HG03196 (cell line): ENCODE data around the gene KCNJ13.
"Not testable (repeated sequence)": the region's sequence is repeated elsewhere in the genome, so short reads cannot be mapped to it uniquely, and the experiment has no call there.

Source experiments
- ATAC-seq: cut with Tn5 transposase; IDR thresholded peaks from one replicate; pipeline ENCODE4 v1.9.1; 2021; ENCODE audit not compliant: unreplicated experiment

KCNJ13 gene

DNA sequence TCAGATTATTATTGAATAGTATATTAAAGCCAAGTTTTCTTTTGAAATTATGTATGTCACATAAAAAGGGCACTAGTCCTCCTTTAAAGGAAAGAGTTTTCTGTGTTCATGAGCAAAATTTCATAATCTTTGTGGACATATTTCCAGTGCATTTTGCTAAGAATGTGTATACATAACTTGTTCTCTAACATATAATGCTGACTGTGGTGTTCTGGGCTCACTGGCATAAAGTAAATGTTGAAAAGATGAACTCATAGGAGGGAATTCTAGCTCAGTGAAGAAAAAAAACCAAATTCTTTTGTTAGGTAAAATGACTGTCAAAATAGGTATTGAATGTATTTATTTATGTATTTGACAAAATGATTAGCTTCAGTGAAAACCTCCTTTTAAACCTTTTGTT, 6.2 kb downstream of the KCNJ13 start:
- no peak for ATAC-seq

DNA sequence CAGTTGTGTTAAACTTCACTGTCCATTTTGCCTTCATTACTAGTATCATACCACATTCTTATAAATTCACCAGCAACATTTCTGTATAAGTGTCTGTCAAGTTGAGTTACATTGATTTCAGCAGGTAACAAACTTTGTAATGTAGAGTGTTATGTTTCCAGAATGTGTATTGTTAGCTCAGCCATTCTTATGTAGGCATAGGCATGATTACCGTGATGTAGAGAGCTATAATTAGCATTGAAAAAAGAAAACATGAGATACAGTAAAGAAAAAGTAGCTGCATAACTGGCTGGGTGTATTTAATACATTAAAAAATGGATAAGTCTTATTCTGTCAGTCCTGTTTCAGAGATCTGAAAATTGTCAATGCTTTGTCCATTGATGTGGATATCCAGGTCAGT, 8.5 kb downstream of the KCNJ13 start:
- ATAC-seq, result no peak

DNA sequence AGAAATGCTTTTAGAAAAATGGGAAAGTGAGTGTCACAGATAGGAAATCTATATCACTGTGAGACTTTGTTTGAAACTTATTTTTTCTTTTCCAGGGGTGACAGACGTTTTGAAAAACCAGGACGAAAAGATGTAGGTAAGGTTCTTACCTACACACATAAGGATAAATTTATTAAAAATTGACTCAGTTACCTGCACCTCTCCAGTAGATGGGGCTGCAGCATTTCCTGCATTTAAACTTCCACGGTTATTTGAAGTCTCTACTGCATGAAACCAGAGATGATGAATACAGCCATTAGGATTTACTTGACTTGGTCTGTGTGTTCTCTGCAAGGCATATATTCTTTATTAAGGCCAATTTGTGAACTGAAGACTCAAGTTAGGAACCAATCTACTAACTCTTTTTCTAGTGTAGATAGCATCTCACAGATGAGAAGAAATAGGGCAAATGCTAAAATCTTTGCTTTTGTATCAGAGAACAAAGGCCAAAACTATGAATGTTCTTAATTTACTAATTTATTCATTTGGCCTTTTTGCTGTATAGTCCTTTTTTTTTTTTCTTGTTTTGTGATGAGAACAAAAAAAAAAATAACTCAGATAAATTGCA, 15.0 kb downstream of the KCNJ13 start:
- peak; percentile 54 for ATAC-seq

DNA sequence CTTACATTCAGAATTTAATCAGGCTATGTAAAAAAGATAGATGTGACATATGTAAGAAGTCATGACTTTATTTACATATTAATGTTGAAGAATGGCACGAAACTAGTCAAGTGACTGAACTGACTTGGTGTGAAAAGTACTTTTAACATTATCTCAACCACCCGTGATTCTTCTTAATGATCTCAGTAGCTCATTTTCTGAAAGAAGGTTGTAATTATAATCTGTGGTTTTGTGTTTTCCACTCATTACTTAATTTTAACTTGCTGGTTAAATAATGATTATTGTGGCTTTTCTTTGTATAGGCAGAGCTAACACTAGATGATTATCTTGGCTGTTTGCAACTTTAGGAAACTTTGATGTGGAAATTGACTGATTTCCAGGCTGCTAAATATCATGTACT, 18.5 kb downstream of the KCNJ13 start:
- ATAC-seq, result no peak

DNA sequence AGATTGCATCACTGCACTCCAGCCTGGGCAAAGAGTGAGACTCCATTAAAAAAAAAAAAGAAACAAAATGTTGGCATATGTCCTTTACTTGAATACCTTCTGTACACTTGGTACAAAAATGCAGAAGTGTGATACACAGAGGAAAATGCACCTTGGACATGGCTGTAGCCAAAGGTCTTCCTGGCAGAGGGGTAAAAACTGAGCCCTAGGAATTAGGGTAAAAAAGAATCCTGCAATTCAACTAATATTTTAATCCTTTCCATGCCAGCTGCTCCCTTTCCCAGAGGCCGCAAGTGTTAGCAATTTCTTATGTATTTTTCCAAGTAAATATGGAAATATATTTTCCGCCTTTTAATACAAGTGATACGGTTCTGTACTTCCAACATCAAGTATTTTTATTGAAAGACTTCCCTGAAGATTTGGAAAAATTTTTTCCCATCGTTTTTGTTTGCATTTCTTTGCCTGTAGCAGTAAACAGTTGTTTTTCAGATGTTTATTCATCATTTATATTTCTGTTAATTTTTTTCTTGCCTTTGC, 26.2 kb downstream of the KCNJ13 start:
- ATAC-seq, result no peak

DNA sequence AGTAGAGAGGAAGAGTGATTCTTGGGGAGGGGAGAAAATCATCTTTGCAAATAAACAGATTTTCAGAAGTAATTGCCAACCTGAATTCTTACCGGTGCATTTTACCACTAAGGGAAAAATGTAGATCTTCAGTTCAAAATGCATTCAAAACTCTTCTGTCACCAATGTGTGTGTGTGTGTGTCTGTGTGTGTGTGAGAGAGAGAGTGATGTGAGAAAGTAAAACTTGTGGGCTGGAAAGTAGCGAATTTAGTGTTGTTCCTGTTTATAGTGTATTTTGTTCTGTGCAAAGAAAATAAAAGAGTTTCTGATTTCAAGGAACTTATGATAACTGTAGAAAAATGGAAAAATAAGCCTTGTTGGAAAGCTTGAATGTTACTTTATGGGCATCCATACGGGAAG, 27.0 kb downstream of the KCNJ13 start:
- ATAC-seq, result no peak

DNA sequence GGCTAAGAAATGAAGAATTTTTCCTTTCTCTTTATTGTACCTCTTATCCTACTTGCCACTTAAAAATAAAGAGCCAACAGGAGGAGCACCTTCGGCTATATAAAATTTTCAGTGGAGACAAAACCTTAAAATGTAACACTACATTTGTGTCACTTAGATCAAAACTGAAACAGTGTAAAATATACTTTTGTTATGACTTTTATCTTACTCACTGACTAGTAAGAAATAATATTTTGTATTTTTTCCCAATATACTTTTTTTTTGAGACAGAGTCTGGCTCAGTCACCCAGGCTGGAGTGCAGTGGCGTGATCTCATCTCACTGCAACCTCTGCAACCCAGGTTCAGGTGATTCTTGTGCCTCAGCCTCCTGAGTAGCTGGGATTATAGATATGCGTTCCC, 28.3 kb downstream of the KCNJ13 start:
- ATAC-seq, result no peak

DNA sequence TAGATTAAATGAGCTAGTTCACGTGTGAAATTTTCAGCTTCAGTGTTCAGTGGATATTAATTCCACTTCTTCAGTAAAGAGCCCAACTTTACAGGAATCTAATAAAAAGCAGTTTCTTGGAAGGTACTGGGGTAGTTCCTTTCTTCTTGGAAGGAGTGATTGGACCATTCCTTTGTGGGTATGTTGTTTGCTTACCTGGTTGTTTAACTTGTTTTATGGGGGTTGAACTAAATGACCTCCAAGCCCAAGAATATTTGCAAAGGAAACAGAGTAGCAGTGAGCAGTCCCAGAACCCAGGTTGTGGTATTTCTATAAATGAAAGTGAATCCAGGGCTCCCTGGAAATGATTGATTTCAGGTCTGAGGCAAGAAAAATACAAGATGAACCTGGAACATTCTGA, 31.4 kb downstream of the KCNJ13 start:
- ATAC-seq, result no peak

DNA sequence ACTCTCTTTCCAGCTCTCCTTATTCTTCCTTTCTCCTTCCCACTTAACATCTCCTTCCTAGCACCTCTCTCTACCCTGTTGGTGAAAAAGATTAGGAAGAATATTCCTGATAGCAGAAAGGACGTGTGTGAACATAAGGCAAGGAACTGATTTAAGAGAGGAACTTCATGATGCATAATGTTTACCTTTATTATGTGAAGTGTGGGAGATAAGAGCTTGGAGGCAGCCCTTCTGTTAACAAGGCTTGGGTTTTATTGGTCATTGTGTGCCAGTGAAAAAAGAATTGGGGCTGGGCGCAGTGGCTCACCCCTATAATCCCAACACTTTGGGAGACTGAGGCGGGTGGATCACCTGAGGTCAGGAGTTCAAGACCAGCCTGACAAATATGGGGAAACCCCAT, 34.4 kb downstream of the KCNJ13 start:
- ATAC-seq, result no peak

DNA sequence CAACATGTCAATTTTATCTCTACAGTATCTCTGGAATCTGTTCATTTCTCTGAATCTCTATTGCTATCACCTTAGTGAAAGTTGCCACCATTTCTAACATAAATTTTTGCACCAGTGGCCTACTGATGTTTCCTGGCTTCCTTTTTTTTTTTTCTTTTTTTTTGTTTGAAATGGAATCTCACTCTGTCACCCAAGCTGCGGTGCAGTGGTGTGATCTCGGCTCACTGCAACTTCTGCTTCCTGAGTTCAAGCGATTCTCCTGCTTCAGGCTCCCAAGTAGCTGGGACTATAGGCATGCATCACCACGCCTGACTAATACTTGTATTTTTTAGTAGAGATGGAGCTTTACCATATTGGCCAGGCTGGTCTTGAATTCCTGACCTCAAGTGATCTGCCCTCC, 35.1 kb downstream of the KCNJ13 start:
- ATAC-seq, result no peak

DNA sequence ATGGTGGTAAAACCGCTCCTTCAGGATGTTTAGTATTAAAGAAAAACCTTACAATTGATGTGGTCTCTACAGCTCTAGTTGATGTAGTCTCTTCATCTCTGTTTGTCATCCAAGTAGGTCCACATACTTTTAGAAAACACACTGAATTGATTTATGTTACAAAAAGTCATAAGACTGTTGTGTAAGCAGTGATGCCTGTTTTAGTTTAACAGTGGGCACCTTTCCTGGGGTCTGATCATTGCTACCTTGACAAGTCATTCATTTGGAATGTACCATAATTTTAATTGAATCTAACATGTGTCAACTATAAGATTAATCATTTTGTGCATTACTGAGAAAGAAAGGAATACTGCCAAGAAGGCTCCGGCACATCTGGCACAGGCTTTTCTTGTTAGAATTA, 44.9 kb downstream of the KCNJ13 start:
- ATAC-seq, result no peak

DNA sequence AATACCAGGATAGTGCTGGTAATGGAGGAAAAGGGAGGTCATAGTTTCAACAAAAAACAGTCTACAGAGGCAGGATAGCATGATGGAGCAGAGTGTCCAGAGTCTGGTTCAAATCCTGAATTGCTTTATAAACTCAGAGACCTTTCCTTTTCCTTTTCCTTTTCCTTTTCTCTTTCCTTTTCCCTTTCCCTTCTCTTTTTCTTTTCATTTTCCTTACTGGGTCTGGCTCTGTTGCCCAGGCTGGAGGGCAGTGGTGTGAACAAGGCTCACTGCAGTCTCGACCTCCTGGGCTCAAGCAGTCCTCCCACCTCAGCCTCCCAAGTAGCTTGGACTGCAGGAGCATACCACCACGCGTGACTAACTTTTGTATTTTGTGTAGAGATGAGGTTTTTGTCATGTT, 47.6 kb downstream of the KCNJ13 start:
- ATAC-seq, result no peak

DNA sequence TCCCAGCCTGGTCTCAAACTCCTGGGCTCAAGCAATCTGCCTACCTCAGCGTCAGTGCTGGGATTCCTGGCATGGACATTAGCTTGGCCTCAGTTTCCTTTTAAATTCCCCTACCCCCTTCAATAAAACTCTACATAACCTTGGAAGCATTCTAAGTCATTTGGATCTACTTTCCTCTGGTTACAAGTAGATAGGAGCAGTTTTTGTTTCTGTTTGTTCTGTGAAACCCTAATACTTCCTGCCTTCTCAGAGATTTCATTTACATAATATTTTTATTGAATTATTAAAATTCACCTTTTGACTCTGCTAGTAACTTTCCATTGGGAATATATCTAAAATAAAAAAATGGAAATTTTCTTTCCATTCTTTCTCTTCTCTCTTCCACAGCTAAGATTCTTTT, 53.3 kb downstream of the KCNJ13 start:
- ATAC-seq, result no peak

DNA sequence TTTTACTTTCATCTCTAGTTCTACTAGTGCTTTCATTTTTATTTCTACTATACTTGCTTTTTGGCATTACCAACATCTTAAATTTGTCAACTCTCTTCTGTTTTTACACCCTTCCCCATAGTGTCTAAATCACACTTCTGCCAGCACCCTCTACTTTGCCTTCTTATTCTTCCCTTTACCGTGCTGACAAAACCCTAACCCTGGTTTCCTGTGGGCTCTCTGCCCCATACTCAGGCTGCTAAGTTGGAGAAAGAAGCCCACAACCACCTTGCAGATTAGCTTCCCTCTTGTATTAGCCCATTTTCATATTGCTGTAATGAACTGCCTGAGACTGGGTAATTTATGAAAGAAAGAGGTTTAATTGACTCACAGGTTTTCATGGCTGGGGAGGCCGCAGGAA, 54.5 kb downstream of the KCNJ13 start:
- no peak for ATAC-seq

DNA sequence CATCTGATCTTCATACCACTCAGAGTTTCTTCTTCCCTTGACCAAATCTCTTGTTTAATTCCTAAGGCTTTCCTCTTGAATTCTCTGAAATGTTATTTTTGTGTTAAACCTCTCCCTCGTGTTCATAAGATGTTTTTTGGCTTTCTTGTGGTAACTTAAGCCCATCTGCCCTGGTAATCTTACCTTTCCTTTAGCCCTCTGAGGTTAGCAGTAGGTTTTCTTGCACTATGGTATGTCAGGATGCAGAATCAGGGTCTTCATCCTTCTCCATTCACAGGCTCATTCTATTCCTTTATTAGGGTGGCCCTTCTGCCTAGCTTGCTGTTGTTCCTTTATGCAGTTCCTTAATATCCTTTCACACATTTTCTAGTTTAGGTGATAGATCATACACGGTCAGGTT, 55.1 kb downstream of the KCNJ13 start:
- no peak for ATAC-seq

DNA sequence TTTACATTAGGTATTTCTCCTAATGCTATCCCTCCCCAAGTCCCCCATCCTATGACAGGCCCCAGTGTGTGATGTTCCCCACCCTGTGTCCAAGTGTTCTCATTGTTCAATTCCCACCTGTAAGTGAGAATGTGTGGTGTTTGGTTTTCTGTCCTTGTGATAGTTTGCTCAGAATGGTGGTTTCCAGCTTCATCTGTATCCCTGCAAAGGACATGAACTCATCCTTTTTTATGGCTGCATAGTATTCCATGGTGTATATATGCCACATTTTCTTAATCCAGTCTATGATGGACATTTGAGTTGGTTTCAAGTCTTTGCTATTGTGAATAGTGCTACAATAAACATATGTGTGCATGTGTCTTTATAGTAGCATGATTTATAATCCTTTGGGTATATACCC, 56.3 kb downstream of the KCNJ13 start:
- ATAC-seq, result not testable (repeated sequence)
